Left ventricle myocardium inferior (tissue), 1 donor: ENCODE results near the gene ZNRD2. TPM values are rescaled to one million over a fixed set of nuclear protein-coding genes. Genes with fewer than 3 reads are reported as not detected.

Experiments
- DNase-seq: peaks from one replicate; pipeline ENCODE4 v3.0.0-alpha.2; 2020
- H3K27ac ChIP-seq: fragments of 200-600 bp; replicated peaks from 2 replicates; pipeline ENCODE4 v1.8.0; 2021
- H3K27me3 ChIP-seq: fragments of 200-600 bp; 2 replicates; pipeline ENCODE4 v1.8.0; 2021; ENCODE audit warnings: low read depth
- H3K36me3 ChIP-seq: fragments of 200-600 bp; 2 replicates; pipeline ENCODE4 v1.8.0; 2021
- H3K4me1 ChIP-seq: fragments of 200-600 bp; 2 replicates; pipeline ENCODE4 v1.8.0; 2021
- H3K4me3 ChIP-seq: fragments of 200-600 bp; 2 replicates; pipeline ENCODE4 v1.8.0; 2021; ENCODE audit warnings: mild to moderate bottlenecking, moderate library complexity
- H3K9me3 ChIP-seq: fragments of 200-600 bp; replicated peaks from 2 replicates; pipeline ENCODE4 v1.8.0; 2021
- CTCF ChIP-seq: fragments of 200-600 bp; IDR thresholded peaks from 2 replicates; pipeline ENCODE4 v1.8.0; 2021; ENCODE audit warnings: antibody characterized with exemption, mild to moderate bottlenecking, borderline replicate concordance
- intact Hi-C: fragments of 100-400 bp; cut with micrococcal nuclease; formaldehyde crosslinking; loops from one replicate; pipeline ENCODE4 v1.11.0; 2022
- total RNA-seq: library from RNA; stranded (reverse); fragmentation: NEBNext Ultra II Directional; extraction: Animal tissue kit (Norgen Biotek cat#: 25700); gene quantifications from one replicate; pipeline ENCODE4 v1.2.1, GENCODE V29; 2021
- donor health status: DM: no; HTN: yes; CAD: no; lungs with severe emphysema.

The ZNRD2 gene
- total RNA-seq, 1 donor from 2014 or later: 21.1 TPM

- TF ChIP-seq CTCF: no peak
- no peak overlapping the region for H3K4me3 ChIP-seq
- peaks cover 88% of the 10 kb centered on the region for H3K4me1 ChIP-seq
- no peaks in the 10 kb centered on the region for H3K9me3 ChIP-seq
- peaks cover 24% of the 10 kb centered on the region for H3K36me3 ChIP-seq
- intact Hi-C loops: loop anchor here (10.0 kb wide), 1 partner anchor 55 kb away; no protein-coding TSS in a partner anchor
- peaks cover 7% of the 10 kb centered on the region for H3K27me3 ChIP-seq
- peak overlapping the region; percentile 91 for H3K27ac ChIP-seq
- DNase-seq: no peak
Measured at GRCh38 chr11:65589444-65590239, 19.4 kb downstream of the ZNRD2 start.

GRCh38 chr11:65590240-65590738 lies 20.0 kb downstream of the ZNRD2 start:
- Histone ChIP-seq H3K36me3 (peaks cover 21% of the 10 kb centered on the region), H3K27ac (peak overlapping the region; percentile 91), H3K27me3 (peaks cover under 1% of the 10 kb centered on the region), H3K4me1 (peaks cover 91% of the 10 kb centered on the region), H3K9me3 (no peaks in the 10 kb centered on the region), H3K4me3 (no peak overlapping the region)
- intact Hi-C loops: loop anchor here (10.0 kb wide), 1 partner anchor 55 kb away; no protein-coding TSS in a partner anchor
- TF ChIP-seq CTCF: no peak
- peak; percentile 62 for DNase-seq

- Histone ChIP-seq H3K4me3 (peak overlapping the region; percentile 53), H3K36me3 (peaks cover 25% of the 10 kb centered on the region), H3K4me1 (peaks cover 80% of the 10 kb centered on the region), H3K27ac (peak overlapping the region; percentile 91), H3K27me3 (no peaks in the 10 kb centered on the region), H3K9me3 (no peaks in the 10 kb centered on the region)
- peak; percentile 49 for TF ChIP-seq CTCF
- DNase-seq: peak; percentile 54
- intact Hi-C loops: loop anchor here (10.0 kb wide), 1 partner anchor 57 kb away; no protein-coding TSS in a partner anchor
Measured at GRCh38 chr11:65591939-65592857, 21.9 kb downstream of the ZNRD2 start.

- TF ChIP-seq CTCF: no peak
- peak overlapping the region; percentile 53 for H3K4me3 ChIP-seq
- peak overlapping the region; percentile 91 for H3K27ac ChIP-seq
- no peaks in the 10 kb centered on the region for H3K9me3 ChIP-seq
- DNase-seq: no peak
- H3K4me1 ChIP-seq: peaks cover 72% of the 10 kb centered on the region
- H3K36me3 ChIP-seq: peaks cover 32% of the 10 kb centered on the region
- H3K27me3 ChIP-seq: no peaks in the 10 kb centered on the region
- intact Hi-C loops: loop anchor here (10.0 kb wide), 1 partner anchor 58 kb away; no protein-coding TSS in a partner anchor
Measured at GRCh38 chr11:65592858-65593517, 22.7 kb downstream of the ZNRD2 start.
